Erythroblast (primary cell): ENCODE measurements around the gene SLC38A9.

Source experiments
- GATA1 ChIP-seq: IDR thresholded peaks from 2 replicates; pipeline ENCODE4 v1.6.1; 2011; ENCODE audit warnings: low read depth, mild to moderate bottlenecking, control low read depth, low read length, moderate library complexity
- POLR2A ChIP-seq: IDR thresholded peaks from 2 replicates; pipeline ENCODE4 v1.6.1; 2011; ENCODE audit warnings: mild to moderate bottlenecking, low read length

DNA sequence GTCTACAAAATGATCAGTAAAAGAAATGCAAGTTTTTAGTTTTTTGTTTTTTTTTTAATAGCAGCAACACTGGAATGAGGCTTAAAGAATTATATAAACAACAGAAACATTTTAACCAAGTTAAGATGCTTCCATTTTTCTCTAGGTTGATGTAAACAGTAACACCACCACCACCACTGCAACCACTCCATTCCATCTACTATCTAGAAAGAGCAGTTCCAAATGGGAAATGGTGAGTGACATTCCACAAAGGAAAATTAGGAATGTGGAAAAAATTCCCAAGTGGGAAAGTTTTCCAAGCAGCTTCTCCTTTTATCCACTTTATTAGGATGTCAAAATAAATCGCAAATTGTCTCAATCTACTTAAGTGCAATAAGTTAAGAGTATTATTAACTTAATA, 32.6 kb downstream of the SLC38A9 start:
- TF ChIP-seq POLR2A (no peak), GATA1 (no peak)
